OCI-LY3 (cell line): ENCODE results near the gene SLC25A29.

Experiments used
- EZH2phosphoT487 ChIP-seq: fragments of 200-600 bp; shearing (Covaris generic); IDR thresholded peaks from 2 replicates; pipeline ENCODE4 v1.6.1; 2018; ENCODE audit warnings: antibody characterized with exemption, mixed run types, low read depth
- TF ChIP-seq, protein P1 (sequence below): fragments of 200-600, 300-600 bp; sonication (generic); IDR thresholded peaks from 2 replicates; pipeline ENCODE4 v1.5.1; 2014; ENCODE audit warnings: antibody characterized with exemption, low read length, low read depth

DNA sequence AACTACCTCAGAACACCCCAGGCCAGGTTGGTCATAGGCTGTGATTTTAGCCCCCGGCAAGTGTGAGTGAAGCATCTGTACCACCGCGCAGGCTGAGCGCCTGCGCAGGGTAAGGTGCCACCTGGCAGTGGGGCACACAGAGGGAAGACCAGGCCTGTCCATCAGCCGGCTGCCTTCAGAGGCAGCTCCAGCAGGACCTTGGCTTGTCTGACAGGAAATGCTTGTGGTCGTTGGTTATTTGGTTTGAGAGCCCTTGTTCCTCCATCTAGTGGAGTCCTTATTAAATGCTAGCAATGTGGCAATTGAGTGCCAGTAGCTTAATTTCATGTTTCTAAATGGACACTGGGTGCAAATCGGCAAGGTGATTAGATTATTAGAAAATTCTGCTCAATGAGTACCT, 27.5 kb downstream of the SLC25A29 start:
- TF ChIP-seq, protein P1, sequence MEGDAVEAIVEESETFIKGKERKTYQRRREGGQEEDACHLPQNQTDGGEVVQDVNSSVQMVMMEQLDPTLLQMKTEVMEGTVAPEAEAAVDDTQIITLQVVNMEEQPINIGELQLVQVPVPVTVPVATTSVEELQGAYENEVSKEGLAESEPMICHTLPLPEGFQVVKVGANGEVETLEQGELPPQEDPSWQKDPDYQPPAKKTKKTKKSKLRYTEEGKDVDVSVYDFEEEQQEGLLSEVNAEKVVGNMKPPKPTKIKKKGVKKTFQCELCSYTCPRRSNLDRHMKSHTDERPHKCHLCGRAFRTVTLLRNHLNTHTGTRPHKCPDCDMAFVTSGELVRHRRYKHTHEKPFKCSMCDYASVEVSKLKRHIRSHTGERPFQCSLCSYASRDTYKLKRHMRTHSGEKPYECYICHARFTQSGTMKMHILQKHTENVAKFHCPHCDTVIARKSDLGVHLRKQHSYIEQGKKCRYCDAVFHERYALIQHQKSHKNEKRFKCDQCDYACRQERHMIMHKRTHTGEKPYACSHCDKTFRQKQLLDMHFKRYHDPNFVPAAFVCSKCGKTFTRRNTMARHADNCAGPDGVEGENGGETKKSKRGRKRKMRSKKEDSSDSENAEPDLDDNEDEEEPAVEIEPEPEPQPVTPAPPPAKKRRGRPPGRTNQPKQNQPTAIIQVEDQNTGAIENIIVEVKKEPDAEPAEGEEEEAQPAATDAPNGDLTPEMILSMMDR: no peak
- no peak for TF ChIP-seq EZH2phosphoT487
